ENCODE measurements around the gene COL8A1.

- TF ChIP-seq CTCF (IDR thresholded peaks at IDR 0.05) (no peak), AR (CRISPR knock-in tag; IDR thresholded peaks at IDR 0.05) (no peak), NR2C2 (CRISPR knock-in tag; IDR thresholded peaks at IDR 0.05) (no peak), MYBL2 (CRISPR knock-in tag; IDR thresholded peaks at IDR 0.05) (no peak), FOXJ3 (CRISPR knock-in tag; IDR thresholded peaks at IDR 0.05; ENCODE audit: borderline replicate concordance) (no peak), ELF4 (CRISPR knock-in tag; IDR thresholded peaks at IDR 0.05; ENCODE audit: low read depth) (no peak), STAT6 (CRISPR knock-in tag; conservative IDR thresholded peaks at IDR 0.05; ENCODE audit: low read depth) (no peak), ZNF138 (CRISPR knock-in tag; conservative IDR thresholded peaks at IDR 0.05) (no peak), E2F5 (CRISPR knock-in tag; IDR thresholded peaks at IDR 0.05) (no peak)
These were observed 196.0 kb downstream of the COL8A1 start for GRCh38 chr3:99834211-99834957.

Data from WTC11 (cell line).